Progenitor cell of endocrine pancreas (in vitro differentiated cells): ENCODE data around the gene RSRC1. TPM values are rescaled to one million over a fixed set of nuclear protein-coding genes. Genes with fewer than 3 reads are reported as not detected.

Source experiments
- DNase-seq: peaks from one replicate; pipeline ENCODE4 v3.0.0; 2021; ENCODE audit warnings: low spot score; ENCODE audit not compliant: unreplicated experiment
- H3K27ac Mint-ChIP-seq: 2 replicates; pipeline ENCODE4 v1.8.0; 2021; ENCODE audit warnings: mild to moderate bottlenecking, moderate library complexity, mixed read lengths
- H3K27me3 Mint-ChIP-seq: 2 replicates; pipeline ENCODE4 v1.8.0; 2021; ENCODE audit warnings: mixed read lengths
- H3K36me3 Mint-ChIP-seq: 2 replicates; pipeline ENCODE4 v1.8.0; 2022; ENCODE audit warnings: mixed read lengths; ENCODE audit not compliant: insufficient read depth
- H3K4me1 Mint-ChIP-seq: 2 replicates; pipeline ENCODE4 v1.8.0; 2021; ENCODE audit warnings: low read depth, mixed read lengths
- H3K4me3 Mint-ChIP-seq: 2 replicates; pipeline ENCODE4 v1.8.0; 2021; ENCODE audit warnings: low read depth, mild to moderate bottlenecking, moderate library complexity, mixed read lengths
- H3K9me3 Mint-ChIP-seq: 2 replicates; pipeline ENCODE4 v1.8.0; 2021; ENCODE audit warnings: low read depth, mixed read lengths
- total RNA-seq: library from RNA; stranded (reverse); gene quantifications from 2 replicates; pipeline ENCODE4 v1.2.1, GENCODE V29; 2021
- TF ChIP-seq, protein P1 (sequence below): fragments of 200-600 bp; sonication (generic); IDR thresholded peaks from one replicate; pipeline ENCODE4 v1.5.0; 2021; ENCODE audit warnings: antibody characterized with exemption, mild to moderate bottlenecking; ENCODE audit not compliant: unreplicated experiment

Gene RSRC1
- total RNA-seq, 1 donor from 2014 or later = 50.6 TPM

DNA sequence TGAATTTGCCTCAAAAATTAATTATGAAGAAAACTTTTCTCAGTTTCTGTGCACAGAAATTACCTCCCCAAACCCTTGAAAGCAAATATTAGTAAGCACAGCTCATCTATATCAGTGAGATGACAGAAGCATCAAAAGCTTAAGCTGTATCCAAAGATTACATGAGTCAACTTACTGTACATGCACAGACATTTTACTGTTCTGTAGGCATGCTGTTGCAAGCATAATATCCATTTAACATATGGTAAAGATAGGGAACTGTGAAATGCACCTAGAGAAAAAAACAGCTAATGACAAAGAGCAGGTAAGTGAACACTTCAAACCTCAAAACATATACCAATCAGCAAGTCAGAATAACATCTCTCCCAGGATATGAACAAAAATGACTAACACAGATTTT is 24.5 kb upstream of the RSRC1 start:
- H3K27me3 Mint-ChIP-seq = peaks cover 5% of the 10 kb centered on the region
- no peaks in the 10 kb centered on the region for H3K36me3 Mint-ChIP-seq
- no peaks in the 10 kb centered on the region for H3K9me3 Mint-ChIP-seq
- TF ChIP-seq, protein P1, sequence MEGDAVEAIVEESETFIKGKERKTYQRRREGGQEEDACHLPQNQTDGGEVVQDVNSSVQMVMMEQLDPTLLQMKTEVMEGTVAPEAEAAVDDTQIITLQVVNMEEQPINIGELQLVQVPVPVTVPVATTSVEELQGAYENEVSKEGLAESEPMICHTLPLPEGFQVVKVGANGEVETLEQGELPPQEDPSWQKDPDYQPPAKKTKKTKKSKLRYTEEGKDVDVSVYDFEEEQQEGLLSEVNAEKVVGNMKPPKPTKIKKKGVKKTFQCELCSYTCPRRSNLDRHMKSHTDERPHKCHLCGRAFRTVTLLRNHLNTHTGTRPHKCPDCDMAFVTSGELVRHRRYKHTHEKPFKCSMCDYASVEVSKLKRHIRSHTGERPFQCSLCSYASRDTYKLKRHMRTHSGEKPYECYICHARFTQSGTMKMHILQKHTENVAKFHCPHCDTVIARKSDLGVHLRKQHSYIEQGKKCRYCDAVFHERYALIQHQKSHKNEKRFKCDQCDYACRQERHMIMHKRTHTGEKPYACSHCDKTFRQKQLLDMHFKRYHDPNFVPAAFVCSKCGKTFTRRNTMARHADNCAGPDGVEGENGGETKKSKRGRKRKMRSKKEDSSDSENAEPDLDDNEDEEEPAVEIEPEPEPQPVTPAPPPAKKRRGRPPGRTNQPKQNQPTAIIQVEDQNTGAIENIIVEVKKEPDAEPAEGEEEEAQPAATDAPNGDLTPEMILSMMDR = no peak
- peaks cover 21% of the 10 kb centered on the region for H3K4me1 Mint-ChIP-seq
- no peak overlapping the region for H3K27ac Mint-ChIP-seq
- DNase-seq = no peak
- no peak overlapping the region for H3K4me3 Mint-ChIP-seq

DNA sequence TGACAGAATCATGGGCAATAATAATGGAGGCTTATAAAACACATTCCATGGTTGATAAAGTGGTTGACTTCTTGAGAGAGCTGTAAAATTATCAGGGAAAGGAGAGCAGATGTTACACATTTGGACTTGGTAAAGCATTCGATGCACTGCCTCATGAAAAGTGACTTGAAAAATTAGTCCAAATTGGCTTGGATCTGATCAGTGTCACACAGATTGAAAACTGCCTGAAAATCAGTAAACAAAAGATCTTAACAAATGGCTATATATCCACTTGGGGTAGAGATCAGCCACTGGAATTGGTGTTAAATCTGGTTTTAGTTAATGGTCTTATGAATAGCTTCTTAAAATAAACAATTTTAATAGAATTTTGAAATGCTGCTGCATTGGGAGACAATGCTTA is 24.0 kb upstream of the RSRC1 start:
- no peak overlapping the region for H3K27ac Mint-ChIP-seq
- H3K36me3 Mint-ChIP-seq = no peaks in the 10 kb centered on the region
- peaks cover 26% of the 10 kb centered on the region for H3K4me1 Mint-ChIP-seq
- no peak for DNase-seq
- peaks cover 5% of the 10 kb centered on the region for H3K27me3 Mint-ChIP-seq
- H3K9me3 Mint-ChIP-seq = no peaks in the 10 kb centered on the region
- TF ChIP-seq, protein P1 = no peak
- H3K4me3 Mint-ChIP-seq = no peak overlapping the region

DNA sequence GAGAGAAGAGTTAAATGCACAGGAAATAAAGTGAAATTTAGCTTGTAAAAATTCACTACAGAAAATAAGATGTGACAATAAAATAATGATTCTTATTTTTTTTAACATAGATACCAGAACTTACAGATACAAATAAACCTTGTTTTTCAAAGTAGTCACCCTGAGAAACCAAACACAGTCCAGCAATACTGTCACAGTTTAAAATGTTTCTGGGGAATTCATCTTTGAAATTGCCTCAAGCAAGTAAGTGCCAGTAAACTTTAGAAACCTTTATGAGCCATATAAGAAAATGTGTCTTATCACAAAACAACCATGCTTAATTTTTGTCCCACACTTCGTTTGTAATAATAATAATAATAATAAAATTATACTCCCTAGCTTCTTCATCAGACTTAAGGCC is 23.5 kb upstream of the RSRC1 start:
- Mint-ChIP-seq H3K4me1 (peaks cover 26% of the 10 kb centered on the region), H3K27ac (no peak overlapping the region), H3K4me3 (no peak overlapping the region), H3K36me3 (no peaks in the 10 kb centered on the region), H3K27me3 (peaks cover 2% of the 10 kb centered on the region), H3K9me3 (no peaks in the 10 kb centered on the region)
- DNase-seq = no peak
- TF ChIP-seq, protein P1 = no peak

DNA sequence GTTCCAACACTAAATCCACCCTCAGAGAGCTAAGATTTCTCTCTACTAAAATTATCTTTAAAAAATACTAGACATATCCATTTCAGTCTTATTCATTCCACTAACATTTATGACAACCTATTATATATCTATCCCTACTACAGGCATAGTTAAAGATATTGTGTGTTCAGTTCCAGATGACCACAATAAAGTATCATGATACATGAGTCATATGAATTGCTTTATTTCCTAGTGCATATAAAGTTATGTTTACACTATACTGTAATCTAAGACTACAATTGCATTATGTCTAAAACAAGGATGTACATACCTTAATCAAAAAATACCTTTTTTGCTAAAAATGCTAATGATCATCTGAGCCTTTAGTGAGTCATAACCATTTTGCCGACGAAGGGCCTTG is 23.1 kb upstream of the RSRC1 start:
- no peak overlapping the region for H3K4me3 Mint-ChIP-seq
- TF ChIP-seq, protein P1 = no peak
- DNase-seq = no peak
- H3K4me1 Mint-ChIP-seq = peaks cover 26% of the 10 kb centered on the region
- no peaks in the 10 kb centered on the region for H3K9me3 Mint-ChIP-seq
- H3K36me3 Mint-ChIP-seq = no peaks in the 10 kb centered on the region
- H3K27ac Mint-ChIP-seq = no peak overlapping the region
- H3K27me3 Mint-ChIP-seq = no peaks in the 10 kb centered on the region

DNA sequence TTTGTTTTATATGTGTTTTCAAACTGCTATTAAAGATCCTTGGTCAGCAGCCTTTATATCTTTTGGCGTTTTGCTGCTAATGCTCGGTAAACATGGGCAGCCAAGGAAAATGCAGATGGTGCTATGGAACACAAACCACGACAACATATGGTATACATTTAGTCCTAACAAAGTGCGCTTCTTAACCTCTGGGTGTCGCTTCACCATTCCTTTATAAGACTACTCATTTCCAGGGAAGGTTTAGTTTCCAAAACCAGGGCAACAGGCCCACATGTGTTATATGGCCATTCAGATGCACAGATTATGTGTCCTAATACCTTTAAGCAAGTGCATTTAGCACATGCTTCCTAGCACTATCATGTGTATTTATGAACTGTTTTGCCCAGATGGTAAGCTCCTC is 18.4 kb upstream of the RSRC1 start:
- DNase-seq = no peak
- Mint-ChIP-seq H3K9me3 (no peaks in the 10 kb centered on the region), H3K4me3 (no peak overlapping the region), H3K36me3 (no peaks in the 10 kb centered on the region), H3K27me3 (peaks cover 39% of the 10 kb centered on the region), H3K4me1 (peaks cover 19% of the 10 kb centered on the region), H3K27ac (no peak overlapping the region)
- TF ChIP-seq, protein P1 = peak; percentile 33

DNA sequence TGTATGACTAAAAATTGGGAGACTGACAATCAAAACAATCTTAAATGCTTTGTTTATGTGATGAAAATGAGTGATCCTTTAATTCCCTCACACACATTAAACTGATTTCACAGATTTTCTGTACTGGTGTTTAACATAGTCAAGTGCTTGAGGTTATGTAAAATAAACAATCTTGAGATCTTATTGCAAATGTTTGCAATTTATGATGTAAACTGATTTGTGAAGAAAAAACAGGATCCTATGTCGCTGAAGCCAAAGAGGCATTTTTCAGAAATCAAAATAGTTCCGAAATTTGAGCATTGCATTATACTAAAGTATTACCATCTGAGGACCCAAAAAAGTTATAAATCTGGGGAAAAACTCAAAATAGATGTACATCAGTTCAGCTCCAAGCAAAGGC is 16.4 kb upstream of the RSRC1 start:
- Mint-ChIP-seq H3K27ac (no peak overlapping the region), H3K4me1 (peaks cover 23% of the 10 kb centered on the region), H3K9me3 (no peaks in the 10 kb centered on the region), H3K36me3 (no peaks in the 10 kb centered on the region), H3K27me3 (peaks cover 59% of the 10 kb centered on the region), H3K4me3 (no peak overlapping the region)
- no peak for DNase-seq
- TF ChIP-seq, protein P1 = no peak
